Melanocyte of skin (primary cell): ENCODE data around the gene SMARCC2. TPM values are rescaled to one million over a fixed set of nuclear protein-coding genes. Genes with fewer than 3 reads are reported as not detected.

Source experiments
- total RNA-seq, 2 donors: library from RNA; depleted of rRNA; stranded (reverse); fragments of >200 nt; gene quantifications; 2 replicates each; pipeline ENCODE4 v1.2.3, GENCODE V29; 2012

Gene SMARCC2
- total RNA-seq = 10 to 100 TPM; 32.3 to 34.1 TPM

DNA sequence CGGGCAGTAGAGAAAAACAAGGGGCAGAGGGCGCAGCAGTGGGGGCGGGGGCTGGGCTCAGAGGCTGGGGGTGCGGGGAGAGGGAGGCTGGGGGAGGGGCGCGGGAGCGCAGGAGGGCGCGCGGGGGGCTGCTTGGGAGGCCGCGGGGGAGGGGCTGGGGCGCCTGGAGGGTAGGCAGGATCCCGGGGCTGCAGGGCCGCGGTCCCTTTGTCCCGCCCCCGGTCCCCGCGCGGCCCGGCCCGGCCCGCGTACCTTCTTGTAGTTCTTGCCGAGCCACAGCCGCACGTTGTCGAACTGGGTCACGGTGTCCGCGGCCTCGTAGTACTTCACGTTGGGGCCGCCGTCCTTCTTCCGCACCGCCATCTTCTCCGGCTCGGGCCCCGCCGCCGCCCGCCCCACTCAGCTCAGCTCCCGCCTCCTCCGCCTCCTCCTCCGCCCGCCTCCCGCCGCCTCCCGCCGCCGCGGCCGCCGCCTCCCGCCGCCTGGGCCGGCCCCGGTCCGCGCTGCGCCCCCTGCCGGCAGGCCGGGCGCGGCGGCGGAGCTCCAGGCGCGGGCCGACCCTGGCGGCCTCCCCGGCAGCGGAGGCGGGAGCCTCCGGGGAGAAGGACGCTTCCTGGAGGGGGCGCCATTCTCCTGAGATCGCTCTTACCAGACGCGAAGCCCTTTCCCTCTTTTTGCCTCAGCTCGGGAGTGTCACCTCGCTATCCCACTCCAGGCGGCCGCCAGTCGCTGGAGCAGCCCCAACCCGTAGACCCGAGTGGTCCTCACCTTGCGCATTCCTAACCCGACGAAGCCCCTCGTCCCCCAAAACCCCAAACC, at the start of gene SMARCC2:
TSS of gene SMARCC2 (minus strand) at position 385 of the 819 bp plus-strand sequence. CDS start at position 363, 22 bp downstream.

DNA sequence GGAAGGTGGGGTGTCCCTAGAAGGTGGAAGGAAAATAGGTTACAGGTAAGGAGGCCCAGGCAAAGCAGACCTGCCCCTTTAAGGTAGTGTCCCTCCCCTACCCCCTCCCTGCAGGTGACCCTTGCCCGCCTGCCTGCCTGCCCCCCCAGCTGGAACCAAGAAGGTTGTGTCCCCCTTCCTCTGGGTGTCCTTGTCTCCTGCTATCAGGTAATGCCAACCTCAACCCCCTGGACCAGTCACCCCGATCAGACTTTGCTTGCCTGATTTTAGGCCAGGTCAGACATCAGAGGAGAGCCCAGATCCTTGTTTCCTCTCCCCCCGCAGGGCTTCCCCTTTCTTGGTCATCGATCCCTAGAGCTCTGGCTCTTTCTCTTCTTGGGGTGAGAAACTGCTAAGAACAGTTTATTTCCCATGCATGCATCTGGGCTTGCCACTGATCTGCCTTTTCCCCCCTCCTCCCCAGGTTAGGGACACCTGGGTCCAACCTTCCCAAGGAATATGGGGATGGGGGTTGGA, 40.7 kb upstream of the SMARCC2 start, which contains the start of gene SLC39A5:
TSS of gene SLC39A5 (plus strand) at position 136 of the 516 bp plus-strand sequence. CDS start 1,224 bp downstream, outside the sequence.

DNA sequence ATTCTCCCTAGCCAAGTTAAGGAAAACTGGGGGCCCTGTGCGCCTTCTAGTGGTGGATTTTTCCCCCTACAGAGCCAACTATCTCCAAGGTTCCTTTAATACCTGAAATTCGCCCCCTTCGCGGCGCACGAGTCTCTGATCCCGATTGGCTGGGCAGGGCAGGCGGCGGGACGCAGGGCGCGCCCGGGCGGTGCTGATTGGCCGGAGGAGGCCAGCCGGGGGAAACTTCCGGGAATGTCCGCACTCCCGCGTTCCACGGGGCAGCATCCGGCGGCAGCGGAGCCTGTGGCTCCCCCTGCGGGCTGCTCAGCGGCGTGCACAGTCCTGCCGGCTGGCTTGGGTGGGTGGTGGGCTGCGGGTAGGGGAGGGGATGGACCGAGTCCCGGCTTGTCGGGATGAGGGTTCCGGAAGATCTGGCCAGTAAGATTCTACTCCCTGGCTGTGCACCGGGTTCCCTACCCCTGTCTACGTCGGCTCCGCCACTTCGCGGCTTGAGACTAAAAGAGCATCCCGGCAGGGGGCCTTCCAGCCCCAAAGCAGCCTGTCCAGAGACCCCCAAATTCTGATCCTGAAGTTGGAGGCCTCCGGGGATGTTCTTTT, 34.9 kb upstream of the SMARCC2 start, which contains the start of gene NABP2:
TSS of gene NABP2 (plus strand) at position 241 of the 600 bp plus-strand sequence. CDS start 515 bp downstream, outside the sequence.

GRCh38 chr12:56221757-56222530, 32.7 kb upstream of the SMARCC2 start, which contains the start of gene RNF41:
Gene RNF41 (minus strand): TSS chr12:56221922. CDS start chr12:56214047, 7,875 bp downstream.

GRCh38 chr12:56158029-56158925, 31.0 kb downstream of the SMARCC2 start, which contains the start of gene MYL6:
Gene MYL6 (plus strand): TSS chr12:56158359. CDS start chr12:56158402, 43 bp downstream.

DNA sequence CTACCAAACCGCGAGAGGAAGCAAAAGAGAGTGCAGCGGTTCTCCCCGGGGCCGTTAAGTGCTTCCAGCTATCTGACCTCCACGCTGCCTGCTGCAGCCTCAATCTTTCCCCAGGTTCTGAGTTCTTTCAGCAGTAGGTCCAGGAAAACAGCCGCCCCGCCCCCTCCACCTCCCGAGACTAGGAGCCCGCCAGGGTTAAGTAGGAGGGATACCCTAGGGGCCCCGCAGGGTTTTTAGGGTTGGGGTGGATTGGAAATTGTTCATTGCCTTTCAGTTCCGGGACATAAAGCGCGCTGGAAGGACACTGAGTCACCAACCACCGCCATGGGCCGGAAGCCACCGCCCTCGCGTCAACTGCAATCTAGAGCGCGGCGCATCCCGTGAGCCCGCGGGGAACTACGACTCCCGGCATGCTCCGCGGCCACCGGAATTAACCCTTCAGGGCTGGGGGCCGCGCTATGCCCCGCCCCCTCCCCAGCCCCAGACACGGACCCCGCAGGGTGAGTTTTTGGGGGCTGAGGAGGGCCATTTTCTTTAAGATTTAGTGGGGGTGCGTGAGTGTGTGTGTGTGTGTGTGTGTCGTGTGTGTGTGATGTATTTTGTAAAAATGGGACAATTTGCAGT, 37.0 kb downstream of the SMARCC2 start, which contains the start of gene MYL6B:
TSS of gene MYL6B (plus strand) at position 456 of the 624 bp plus-strand sequence. CDS start 1,332 bp downstream, outside the sequence.

DNA sequence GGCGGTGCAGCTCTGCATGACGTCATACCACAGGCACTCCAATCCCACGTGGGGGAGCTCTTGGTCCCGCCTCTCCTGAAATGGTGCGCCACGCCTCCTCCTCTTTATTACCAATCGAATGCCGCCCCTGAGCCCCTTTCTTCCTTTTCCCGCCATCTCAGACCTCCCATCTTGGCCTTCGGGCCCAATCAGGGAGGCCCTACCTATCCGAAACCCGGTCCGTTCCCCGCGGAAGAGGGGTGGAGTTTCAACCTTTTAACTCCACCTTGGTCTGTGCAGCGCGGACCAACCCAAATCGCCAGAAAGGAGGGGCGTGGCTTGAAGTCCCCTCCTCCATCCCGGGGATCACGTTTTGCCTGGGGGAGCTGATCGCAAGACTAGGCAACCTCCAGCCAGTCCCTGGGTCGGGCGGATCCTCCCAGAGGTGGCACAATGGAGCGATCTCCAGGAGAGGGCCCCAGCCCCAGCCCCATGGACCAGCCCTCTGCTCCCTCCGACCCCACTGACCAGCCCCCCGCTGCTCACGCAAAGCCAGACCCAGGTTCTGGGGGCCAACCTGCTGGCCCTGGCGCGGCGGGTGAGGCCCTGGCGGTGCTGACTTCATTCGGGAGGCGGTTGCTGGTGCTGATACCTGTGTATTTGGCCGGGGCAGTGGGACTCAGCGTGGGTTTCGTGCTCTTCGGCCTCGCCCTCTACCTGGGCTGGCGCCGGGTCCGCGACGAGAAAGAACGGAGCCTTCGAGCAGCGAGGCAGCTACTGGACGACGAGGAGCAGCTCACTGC, 61.2 kb downstream of the SMARCC2 start, which contains the start of gene ESYT1:
TSS of gene ESYT1 (plus strand) at position 380 of the 782 bp plus-strand sequence. CDS start at position 433, 53 bp downstream.

GRCh38 chr12:56117778-56118687, 71.2 kb downstream of the SMARCC2 start, which contains the start of gene ZC3H10:
Gene ZC3H10 (plus strand): TSS chr12:56118266. CDS start chr12:56120563, 2,297 bp downstream.

GRCh38 chr12:56116267-56117081, 72.8 kb downstream of the SMARCC2 start, which contains the start of gene RPL41:
Gene RPL41 (plus strand): TSS chr12:56116633.

Other genes with a start within 250 kb of the SMARCC2 start
- gene PMEL, start 223.4 kb downstream of the SMARCC2 start, total RNA-seq = 1,000 to 10,000 TPM; 4,571 to 5,356 TPM
- 100 to 1,000 TPM; 367 to 670 TPM for gene CDK2, start 222.7 kb downstream of the SMARCC2 start, total RNA-seq
- 100 to 1,000 TPM; 110 to 138 TPM for gene RAB5B, start 215.4 kb downstream of the SMARCC2 start, total RNA-seq
- gene SUOX, start 192.2 kb downstream of the SMARCC2 start, total RNA-seq = 10 to 100 TPM; 21.0 to 22.4 TPM
- gene IKZF4, start 168.4 kb downstream of the SMARCC2 start, total RNA-seq = 1 to 10 TPM; 2.1 to 3.7 TPM
- gene RPS26, start 147.6 kb downstream of the SMARCC2 start, total RNA-seq = 100 to 1,000 TPM; 376 to 592 TPM
- 100 to 1,000 TPM; 119 to 172 TPM for gene ERBB3, start 109.3 kb downstream of the SMARCC2 start, total RNA-seq
- gene PA2G4, start 84.9 kb downstream of the SMARCC2 start, total RNA-seq = 100 to 1,000 TPM; 158 to 353 TPM
- 1,000 to 10,000 TPM; 1,450 to 2,567 TPM for gene RPL41, start 72.8 kb downstream of the SMARCC2 start, total RNA-seq
- gene ZC3H10, start 71.2 kb downstream of the SMARCC2 start, total RNA-seq = 1 to 10 TPM; 4.3 to 8.9 TPM
- 100 to 1,000 TPM; 154 to 178 TPM for gene ESYT1, start 61.2 kb downstream of the SMARCC2 start, total RNA-seq
- 10 to 100 TPM; 35.1 to 37.0 TPM for gene MYL6B, start 36.9 kb downstream of the SMARCC2 start, total RNA-seq
- 100 to 1,000 TPM; 911 to 968 TPM for gene MYL6, start 31.1 kb downstream of the SMARCC2 start, total RNA-seq
- gene RNF41, start 32.4 kb upstream of the SMARCC2 start, total RNA-seq = 10 to 100 TPM; 54.7 to 72.6 TPM
- gene NABP2, start 34.9 kb upstream of the SMARCC2 start, total RNA-seq = 10 to 100 TPM; 30.6 to 52.9 TPM
- gene SLC39A5, start 40.6 kb upstream of the SMARCC2 start, total RNA-seq = not detected
- gene ANKRD52, start 68.9 kb upstream of the SMARCC2 start, total RNA-seq = 10 to 100 TPM; 29.3 to 37.3 TPM
- gene COQ10A, start 77.5 kb upstream of the SMARCC2 start, total RNA-seq = 1 to 10 TPM; 6.0 to 9.3 TPM
- 100 to 1,000 TPM; 141 to 198 TPM for gene CS, start 110.8 kb upstream of the SMARCC2 start, total RNA-seq
- 100 to 1,000 TPM; 172 to 220 TPM for gene CNPY2, start 126.5 kb upstream of the SMARCC2 start, total RNA-seq
- 10 to 100 TPM; 16.3 to 36.1 TPM for gene PAN2, start 144.5 kb upstream of the SMARCC2 start, total RNA-seq
- gene IL23A, start 149.4 kb upstream of the SMARCC2 start, total RNA-seq = under 1 TPM in 1 of 2 donors, not detected in 1; 0.33 TPM
- gene STAT2, start 170.6 kb upstream of the SMARCC2 start, total RNA-seq = 100 to 1,000 TPM; 712 to 885 TPM
- gene APOF, start 173.4 kb upstream of the SMARCC2 start, total RNA-seq = not detected